Gastrocnemius medialis (tissue), 4 donors: ENCODE measurements around the gene MORN1. TPM values are rescaled to one million over a fixed set of nuclear protein-coding genes. Genes with fewer than 3 reads are reported as not detected.

Experiments
- ATAC-seq, 2 donors: fragments of 150-250 bp; one replicate each; pipeline ENCODE4 v1.9.1; 2016
- DNase-seq, 2 donors: peaks; one replicate each; pipeline ENCODE4 v3.0.0-alpha.2; 2019
- H3K27ac ChIP-seq, 4 donors: fragments of 200-600 bp; sonication (generic); 1 replicate in 1 of 4; 2 replicates in 3 of 4; pipeline ENCODE4 v1.5.1; 2016 to 2018; ENCODE audit warnings: mild to moderate bottlenecking in 2 of 4, moderate library complexity in 1 of 4
- H3K27me3 ChIP-seq, 3 donors: fragments of 200-600 bp; sonication (generic) in 2 of 3; 1 replicate in 1 of 3; 2 replicates in 2 of 3; pipeline versions ENCODE4 v1.5.1 to v1.6.0; 2016 to 2019; ENCODE audit warnings: mild to moderate bottlenecking in 1 of 3, moderate library complexity in 1 of 3
- H3K36me3 ChIP-seq, 2 donors: fragments of 200-600 bp; sonication (generic) in 1 of 2; one replicate each; pipeline ENCODE4 v1.5.1; 2017 to 2018
- H3K4me1 ChIP-seq, 2 donors: fragments of 200-600 bp; sonication (generic) in 1 of 2; one replicate each; pipeline ENCODE4 v1.5.1; 2016 to 2017; ENCODE audit warnings: mild to moderate bottlenecking in 2 of 2
- H3K4me3 ChIP-seq, 4 donors: fragments of 200-600 bp; sonication (generic) in 3 of 4; 1 replicate in 1 of 4; 2 replicates in 3 of 4; pipeline ENCODE4 v1.5.1; 2016 to 2019; ENCODE audit warnings: mild to moderate bottlenecking in 2 of 4
- H3K9me3 ChIP-seq, 3 donors: fragments of 200-600 bp; sonication (generic) in 2 of 3; 1 replicate in 1 of 3; 2 replicates in 2 of 3; pipeline ENCODE4 v1.5.1; 2016 to 2019
- POLR2A ChIP-seq, 2 donors: fragments of 450-650 bp; IDR thresholded peaks; one replicate each; pipeline ENCODE4 v1.6.1; 2017; ENCODE audit warnings: antibody characterized with exemption in 2 of 2, mild to moderate bottlenecking in 2 of 2, moderate library complexity in 2 of 2
- in situ Hi-C, 4 donors: fragments of 200-750 bp; cut with MboI; loops; one replicate each; pipeline versions ENCODE4 v1.15.0 to v1.8.0; 2017; ENCODE audit warnings: low sequenced_read_pairs in 4 of 4
- intact Hi-C: fragments of 100-400 bp; cut with DNase I; formaldehyde crosslinking; loops from one replicate; pipeline ENCODE4 v1.15.1; 2023; ENCODE audit warnings: low total_unique reads
- total RNA-seq, 4 donors: library from RNA; depleted of rRNA; stranded (reverse); fragments of >200 nt; gene quantifications; one replicate each; pipeline versions ENCODE4 v1.1.0 to v1.2.3, GENCODE V29; 2016
- TF ChIP-seq, protein P1 (sequence below), 5 experiments: fragments of 450-650 bp in 3 of 5; fragments of 200-600 bp in 2 of 5; sonication (generic) in 2 of 5; IDR thresholded peaks in 4 of 5; conservative IDR thresholded peaks in 1 of 5; 1 replicate in 4 of 5; 2 replicates in 1 of 5; pipeline ENCODE4 v1.5.1; 2016 to 2019; ENCODE audit warnings: antibody characterized with exemption in 5 of 5, mild to moderate bottlenecking in 3 of 5, moderate library complexity in 3 of 5

The MORN1 gene
- total RNA-seq, 4 donors from 2014 or later, result 1.9 to 4.7 (median 3.5) TPM

DNA sequence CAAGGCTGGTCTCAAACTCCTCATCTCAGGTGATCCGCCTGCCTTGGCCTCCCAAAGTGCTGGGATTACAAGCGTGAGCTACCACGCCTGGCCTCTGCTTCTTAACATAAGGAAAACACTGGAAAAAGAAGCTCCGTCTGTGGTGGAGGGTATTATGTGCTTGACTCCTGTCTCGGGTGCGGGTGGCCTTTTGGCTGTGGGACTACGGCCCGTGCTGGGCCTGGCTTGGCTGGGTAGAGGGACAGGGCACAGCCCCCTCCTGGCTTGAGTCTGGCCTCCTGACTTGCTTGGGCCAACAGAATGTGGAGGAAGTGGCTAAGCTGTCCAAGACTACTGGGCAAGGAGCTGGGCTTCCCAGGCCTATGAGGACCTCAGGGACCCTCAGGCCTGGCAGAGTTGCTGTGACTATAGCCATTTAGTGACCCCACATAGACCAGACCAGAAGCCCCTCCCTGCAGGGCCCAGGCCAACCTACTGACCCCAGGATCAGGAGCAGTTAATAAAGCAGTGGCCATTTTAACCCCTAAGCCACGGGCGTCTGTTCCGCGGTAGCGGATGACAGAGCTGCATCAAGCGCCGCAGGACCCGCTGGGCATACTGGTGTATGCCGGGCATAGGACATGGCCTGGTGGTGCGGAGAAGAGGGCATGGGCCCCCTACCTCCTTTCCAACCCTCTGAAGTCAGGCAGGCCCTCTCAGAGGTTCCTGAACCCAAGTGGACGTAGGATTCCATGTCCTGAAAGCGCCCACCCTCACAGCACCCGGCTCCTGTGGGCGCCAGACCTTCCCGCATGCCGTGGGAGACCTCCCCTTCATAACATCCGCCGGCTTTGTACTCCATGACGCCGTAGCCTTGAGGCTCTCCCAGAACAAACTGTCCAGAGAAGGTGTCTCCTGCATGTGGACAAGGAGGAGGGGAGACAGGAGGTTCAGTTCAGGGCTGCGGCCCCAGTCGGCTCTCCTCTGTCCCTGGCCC, 4.4 kb downstream of the MORN1 start:
- in situ Hi-C loops, result loop anchor here in 2 of 4 donors (5.0 to 10.0 kb wide), 2 partner anchors 190 to 192 kb away; partner anchors contain the start of gene FAAP20 (in 1 of the 2)
- no peak for DNase-seq
- Histone ChIP-seq H3K36me3 (no peaks in the 10 kb centered on the region), H3K4me3 (no peak overlapping the region), H3K27ac (peak overlapping the region; percentile 15 to 46 (median 30)), H3K4me1 (peaks cover 11 to 13% of the 10 kb centered on the region in 2 donors), H3K9me3 (no peaks in the 10 kb centered on the region), H3K27me3 (no peaks in the 10 kb centered on the region)
- intact Hi-C loops, result no loop called here
- no peak for TF ChIP-seq POLR2A (IDR thresholded peaks at IDR 0.05)
- TF ChIP-seq, protein P1, sequence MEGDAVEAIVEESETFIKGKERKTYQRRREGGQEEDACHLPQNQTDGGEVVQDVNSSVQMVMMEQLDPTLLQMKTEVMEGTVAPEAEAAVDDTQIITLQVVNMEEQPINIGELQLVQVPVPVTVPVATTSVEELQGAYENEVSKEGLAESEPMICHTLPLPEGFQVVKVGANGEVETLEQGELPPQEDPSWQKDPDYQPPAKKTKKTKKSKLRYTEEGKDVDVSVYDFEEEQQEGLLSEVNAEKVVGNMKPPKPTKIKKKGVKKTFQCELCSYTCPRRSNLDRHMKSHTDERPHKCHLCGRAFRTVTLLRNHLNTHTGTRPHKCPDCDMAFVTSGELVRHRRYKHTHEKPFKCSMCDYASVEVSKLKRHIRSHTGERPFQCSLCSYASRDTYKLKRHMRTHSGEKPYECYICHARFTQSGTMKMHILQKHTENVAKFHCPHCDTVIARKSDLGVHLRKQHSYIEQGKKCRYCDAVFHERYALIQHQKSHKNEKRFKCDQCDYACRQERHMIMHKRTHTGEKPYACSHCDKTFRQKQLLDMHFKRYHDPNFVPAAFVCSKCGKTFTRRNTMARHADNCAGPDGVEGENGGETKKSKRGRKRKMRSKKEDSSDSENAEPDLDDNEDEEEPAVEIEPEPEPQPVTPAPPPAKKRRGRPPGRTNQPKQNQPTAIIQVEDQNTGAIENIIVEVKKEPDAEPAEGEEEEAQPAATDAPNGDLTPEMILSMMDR (IDR thresholded peaks at IDR 0.05 in 4 of 5, conservative IDR thresholded peaks at IDR 0.05 in 1 of 5), result no peak
- no peak for ATAC-seq

DNA sequence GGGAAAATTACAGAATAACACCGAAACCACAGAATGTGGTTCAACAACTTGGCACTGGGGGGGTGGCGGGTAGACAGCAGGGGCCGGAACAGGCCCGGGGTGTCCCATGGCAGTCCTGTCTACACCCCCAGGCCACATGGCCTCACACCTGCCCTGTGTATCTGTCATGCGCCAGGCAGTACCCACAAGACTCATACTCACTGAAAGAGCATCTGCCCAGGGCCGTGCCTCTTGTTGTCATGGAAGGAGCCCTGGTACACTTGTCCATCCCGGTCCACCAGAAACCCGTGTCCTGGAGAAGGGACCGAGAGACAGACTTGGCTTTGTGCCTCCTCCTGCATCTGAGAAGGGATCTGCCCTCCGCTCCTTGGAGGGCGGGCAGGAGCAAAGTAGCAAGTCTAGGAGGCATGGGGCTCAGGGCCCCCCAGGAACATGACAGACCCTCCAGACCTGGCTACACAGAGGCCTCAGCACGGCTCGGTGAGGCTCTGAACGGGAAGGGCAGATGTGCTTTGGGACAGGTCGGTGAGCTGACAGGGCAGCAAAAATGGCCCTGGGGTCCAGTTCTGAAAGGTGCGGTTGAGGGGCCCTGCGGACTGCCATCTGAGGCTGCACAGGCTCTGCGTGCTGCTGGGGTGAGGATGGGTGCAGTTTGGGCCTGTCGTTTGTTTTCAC, 5.6 kb downstream of the MORN1 start:
- H3K4me1 ChIP-seq, result peaks cover 9 to 13% of the 10 kb centered on the region in 2 donors
- no peaks in the 10 kb centered on the region for H3K9me3 ChIP-seq
- no peaks in the 10 kb centered on the region for H3K27me3 ChIP-seq
- H3K36me3 ChIP-seq, result no peaks in the 10 kb centered on the region
- no peak for ATAC-seq
- DNase-seq, result no peak
- TF ChIP-seq, protein P1 (IDR thresholded peaks at IDR 0.05 in 4 of 5, conservative IDR thresholded peaks at IDR 0.05 in 1 of 5), result no peak
- H3K27ac ChIP-seq, result peak overlapping the region; percentile 29 to 66 (median 52)
- H3K4me3 ChIP-seq, result no peak overlapping the region
- intact Hi-C loops (no loop called here), in situ Hi-C loops (loop anchor here in 2 of 4 donors (5.0 to 10.0 kb wide), 2 partner anchors 188 to 191 kb away; partner anchors contain the start of gene FAAP20 (in 1 of the 2))

DNA sequence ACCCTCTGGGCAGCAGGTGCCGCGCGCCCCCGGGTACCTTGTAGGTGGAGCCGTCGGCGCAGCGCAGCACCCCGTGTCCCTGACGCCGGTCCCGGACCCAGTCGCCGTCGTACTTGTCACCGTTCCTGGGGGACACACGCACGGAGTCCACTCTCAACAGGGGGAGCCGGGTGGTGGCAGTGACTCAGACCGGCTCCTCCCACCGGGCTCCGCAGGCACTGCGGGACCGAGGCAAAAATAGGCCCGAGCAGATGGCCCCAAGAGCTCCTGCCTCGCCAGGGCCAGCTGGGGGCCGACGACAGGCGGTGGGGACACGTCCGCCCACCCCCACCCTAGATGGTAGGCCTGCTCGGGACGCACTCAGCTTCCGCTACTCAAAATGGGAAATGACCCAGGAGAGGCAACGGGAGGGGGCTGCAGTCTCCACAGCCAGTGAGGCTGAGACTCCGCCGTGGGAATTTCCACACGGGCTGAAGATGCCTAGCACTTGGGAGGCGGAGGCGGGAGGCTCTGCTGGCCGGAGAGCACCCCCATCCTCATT, 6.3 kb downstream of the MORN1 start:
- no peaks in the 10 kb centered on the region for H3K27me3 ChIP-seq
- peaks cover 1 to 6% of the 10 kb centered on the region in 2 donors for H3K4me1 ChIP-seq
- ATAC-seq (no peak), DNase-seq (no peak)
- in situ Hi-C loops (loop anchor here in 2 of 4 donors (5.0 to 10.0 kb wide), 2 partner anchors 188 to 190 kb away; partner anchors contain the start of gene FAAP20 (in 1 of the 2)), intact Hi-C loops (loop anchor here (5.0 kb wide), 2 partner anchors 68 to 253 kb away; no protein-coding TSS in a partner anchor)
- H3K27ac ChIP-seq, result peak overlapping the region; percentile 29 to 66 (median 52)
- no peak overlapping the region for H3K4me3 ChIP-seq
- no peaks in the 10 kb centered on the region for H3K9me3 ChIP-seq
- H3K36me3 ChIP-seq, result no peaks in the 10 kb centered on the region
- TF ChIP-seq, protein P1 (IDR thresholded peaks at IDR 0.05 in 4 of 5, conservative IDR thresholded peaks at IDR 0.05 in 1 of 5), result no peak

DNA sequence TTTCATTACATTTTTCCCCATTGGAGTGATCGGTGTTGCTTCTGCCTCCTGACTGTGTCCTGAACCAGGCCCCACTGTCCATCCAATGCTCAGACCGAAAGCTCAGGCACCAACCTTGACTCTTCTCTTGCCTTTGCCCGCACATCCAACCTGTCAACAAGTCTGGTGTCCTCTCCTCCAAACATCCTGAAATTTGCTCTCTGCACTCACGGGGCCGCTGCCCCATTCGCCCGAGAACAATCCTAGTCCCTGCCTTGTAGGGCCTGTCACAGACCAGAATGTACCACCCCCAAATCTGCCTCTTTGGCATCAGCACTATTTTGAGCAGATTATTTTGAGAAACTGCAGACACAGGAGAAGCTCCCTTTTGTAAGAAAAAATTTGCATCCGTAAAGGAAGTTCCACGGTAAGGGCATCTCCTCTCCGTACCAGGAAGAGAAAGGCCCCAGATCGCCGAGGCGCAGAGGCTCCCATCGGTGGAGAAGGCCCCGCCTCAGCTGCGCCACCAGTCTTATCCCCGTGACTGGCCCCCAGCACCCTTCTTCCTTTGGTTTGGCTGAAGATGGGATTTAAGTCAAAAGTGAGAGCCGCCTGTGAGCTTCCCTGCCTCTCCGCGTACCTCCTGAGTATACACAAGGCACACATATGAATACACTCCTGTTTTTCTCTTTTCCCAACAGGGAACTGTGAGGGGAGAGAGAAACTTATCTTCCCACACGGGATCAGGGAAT, 7.1 kb downstream of the MORN1 start:
- ATAC-seq, result no peak
- Histone ChIP-seq H3K27ac (peak overlapping the region; percentile 25 to 66 (median 52)), H3K9me3 (no peaks in the 10 kb centered on the region), H3K36me3 (no peaks in the 10 kb centered on the region), H3K27me3 (no peaks in the 10 kb centered on the region), H3K4me3 (no peak overlapping the region), H3K4me1 (peaks cover 0 to 5% of the 10 kb centered on the region in 2 donors)
- TF ChIP-seq POLR2A (IDR thresholded peaks at IDR 0.05), result no peak
- TF ChIP-seq, protein P1 (IDR thresholded peaks at IDR 0.05 in 4 of 5, conservative IDR thresholded peaks at IDR 0.05 in 1 of 5), result no peak
- intact Hi-C loops, result loop anchor here (5.0 kb wide), 2 partner anchors 67 to 252 kb away; no protein-coding TSS in a partner anchor
- DNase-seq, result no peak
- in situ Hi-C loops, result loop anchor here in 1 of 4 donors (10.0 kb wide), 1 partner anchor 189 kb away; the partner anchor contains the start of gene FAAP20
